Lower leg skin (tissue), 3 donors: ENCODE measurements around the gene DECR2.

Source experiments
- CTCF ChIP-seq, 3 donors: fragments of 450-650 bp; IDR thresholded peaks; one replicate each; pipeline ENCODE4 v1.5.1; 2016; ENCODE audit warnings: antibody characterized with exemption in 3 of 3, mild to moderate bottlenecking in 3 of 3, moderate library complexity in 2 of 3
- POLR2A ChIP-seq, 2 donors: fragments of 450-650 bp; IDR thresholded peaks; one replicate each; pipeline ENCODE4 v1.6.1; 2016 to 2017; ENCODE audit warnings: antibody characterized with exemption in 2 of 2, mild to moderate bottlenecking in 1 of 2, moderate library complexity in 1 of 2

DNA sequence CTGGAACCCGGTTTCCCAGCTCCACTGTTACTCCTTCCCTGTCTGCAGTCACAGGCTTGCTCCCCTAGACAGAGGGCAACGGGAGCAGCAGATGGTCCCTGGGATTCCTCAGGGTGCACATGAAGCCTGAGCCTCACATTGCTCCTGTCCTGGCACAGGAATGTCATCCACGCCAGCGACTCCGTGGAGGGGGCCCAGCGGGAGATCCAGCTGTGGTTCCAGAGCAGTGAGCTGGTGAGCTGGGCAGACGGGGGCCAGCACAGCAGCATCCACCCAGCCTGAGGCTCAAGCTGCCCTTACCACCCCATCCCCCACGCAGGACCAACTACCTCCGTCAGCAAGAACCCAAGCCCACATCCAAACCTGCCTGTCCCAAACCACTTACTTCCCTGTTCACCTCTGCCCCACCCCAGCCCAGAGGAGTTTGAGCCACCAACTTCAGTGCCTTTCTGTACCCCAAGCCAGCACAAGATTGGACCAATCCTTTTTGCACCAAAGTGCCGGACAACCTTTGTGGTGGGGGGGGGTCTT, 1.6 kb upstream of the DECR2 start:
- TF ChIP-seq CTCF (IDR thresholded peaks at IDR 0.05) (no peak), POLR2A (IDR thresholded peaks at IDR 0.05) (no peak)
